Cardiac muscle cell (in vitro differentiated cells and primary cell): ENCODE results near the gene SPATC1L. TPM values are rescaled to one million over a fixed set of nuclear protein-coding genes. Genes with fewer than 3 reads are reported as not detected.

Experiments
- DNase-seq, 2 donors: peaks; one replicate each; pipeline versions ENCODE4 v3.0.0 to v3.0.0-alpha.2; 2010 to 2017; ENCODE audit warnings: low read depth in 1 of 2, low spot score in 1 of 2
- H3K27ac ChIP-seq: fragments of 200-600 bp; sonication (generic); 2 replicates; pipeline ENCODE4 v1.5.1; 2016
- H3K27me3 ChIP-seq: fragments of 200-600 bp; sonication (generic); 2 replicates; pipeline ENCODE4 v1.6.0; 2016; ENCODE audit warnings: control low read depth
- H3K36me3 ChIP-seq: fragments of 200-600 bp; sonication (generic); 2 replicates; pipeline ENCODE4 v1.5.1; 2016; ENCODE audit warnings: control low read depth
- H3K4me1 ChIP-seq: fragments of 200-600 bp; sonication (generic); 2 replicates; pipeline ENCODE4 v1.8.1; 2017; ENCODE audit warnings: low read depth, mild to moderate bottlenecking, mixed run types
- H3K4me3 ChIP-seq: fragments of 200-600 bp; sonication (generic); 2 replicates; pipeline ENCODE4 v1.5.1; 2016; ENCODE audit warnings: mild to moderate bottlenecking
- H3K9me3 ChIP-seq: fragments of 200-600 bp; sonication (generic); 2 replicates; pipeline ENCODE4 v1.5.1; 2017; ENCODE audit warnings: low read depth, mild to moderate bottlenecking, control low read depth
- CTCF ChIP-seq: IDR thresholded peaks from 2 replicates; pipeline ENCODE4 v1.5.1; 2012; ENCODE audit warnings: low read depth, mild to moderate bottlenecking, low read length
- polyA plus RNA-seq: library from polyadenylated mRNA; unstranded; fragments of >200 nt; fragmentation: Nextera tagmentation; extraction: Ambion mirVana; gene quantifications from 2 replicates; pipeline ENCODE4 v1.2.1, GENCODE V29; 2016
- total RNA-seq: library from RNA; depleted of rRNA; stranded (reverse); fragments of >200 nt; gene quantifications from 2 replicates; pipeline ENCODE4 v1.2.3, GENCODE V29; 2016

Gene SPATC1L
- total and polyA plus RNA-seq, 2 experiments from 2014 or later = 58.8 to 63.0 TPM

GRCh38 chr21:46127239-46128105 is 56.8 kb downstream of the SPATC1L start:
- no peak for DNase-seq
- Histone ChIP-seq H3K4me3 (no peak overlapping the region), H3K36me3 (no peaks in the 10 kb centered on the region), H3K27me3 (no peaks in the 10 kb centered on the region), H3K4me1 (peaks cover 31% of the 10 kb centered on the region), H3K27ac (peak overlapping the region; percentile 98), H3K9me3 (no peaks in the 10 kb centered on the region)
- no peak for TF ChIP-seq CTCF

- TF ChIP-seq CTCF = no peak
- no peaks in the 10 kb centered on the region for H3K27me3 ChIP-seq
- no peaks in the 10 kb centered on the region for H3K9me3 ChIP-seq
- no peaks in the 10 kb centered on the region for H3K36me3 ChIP-seq
- no peak overlapping the region for H3K4me3 ChIP-seq
- no peak for DNase-seq
- H3K4me1 ChIP-seq = peaks cover 31% of the 10 kb centered on the region
- H3K27ac ChIP-seq = peak overlapping the region; percentile 98
Observed at GRCh38 chr21:46126309-46127238, 57.7 kb downstream of the SPATC1L start.

GRCh38 chr21:46125846-46126301 is 58.4 kb downstream of the SPATC1L start:
- no peak for TF ChIP-seq CTCF
- Histone ChIP-seq H3K4me3 (no peak overlapping the region), H3K9me3 (no peaks in the 10 kb centered on the region), H3K4me1 (peaks cover 31% of the 10 kb centered on the region), H3K27ac (peak overlapping the region; percentile 98), H3K27me3 (no peaks in the 10 kb centered on the region), H3K36me3 (no peaks in the 10 kb centered on the region)
- DNase-seq = no peak

- Histone ChIP-seq H3K4me1 (peaks cover 31% of the 10 kb centered on the region), H3K27ac (no peak overlapping the region), H3K4me3 (no peak overlapping the region), H3K9me3 (no peaks in the 10 kb centered on the region), H3K36me3 (no peaks in the 10 kb centered on the region), H3K27me3 (no peaks in the 10 kb centered on the region)
- no peak for DNase-seq
- TF ChIP-seq CTCF = no peak
Observed at GRCh38 chr21:46124926-46125845, 59.1 kb downstream of the SPATC1L start.
